ENCODE results near the gene SERPINA10. TPM values are rescaled to one million over a fixed set of nuclear protein-coding genes. Genes with fewer than 3 reads are reported as not detected.

Gene SERPINA10
- polyA plus RNA-seq, 1 experiment = not detected

DNA sequence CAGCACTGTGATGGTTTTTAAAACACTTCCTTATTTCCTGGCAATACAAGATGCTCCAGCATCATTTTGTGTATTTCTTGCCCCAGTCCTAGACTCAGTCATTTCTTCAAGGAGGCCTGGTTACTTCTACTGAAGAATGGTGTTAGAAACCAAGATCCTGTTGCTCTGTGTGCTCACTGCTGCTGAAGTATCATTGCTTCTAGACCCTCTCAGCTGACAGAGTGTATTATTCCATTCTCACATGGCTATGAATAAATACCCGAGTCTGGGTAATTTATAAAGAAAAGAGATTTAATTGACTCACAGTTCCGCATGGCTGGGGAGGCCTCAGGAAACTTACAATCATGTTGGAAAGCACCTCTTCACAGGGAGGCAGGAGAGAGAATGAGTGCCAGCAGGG, 45.0 kb upstream of the SERPINA10 start:
- Histone ChIP-seq H3K36me3 (ENCODE audit: control insufficient read depth, insufficient read depth, low read length) (no peaks in the 10 kb centered on the region), H3K4me3 (ENCODE audit: low read depth, low read length) (no peak overlapping the region), H3K27me3 (ENCODE audit: control insufficient read depth, insufficient read depth, low read length) (no peaks in the 10 kb centered on the region)
- POLR2A ChIA-PET = no interaction called here
- no peak for DNase-seq (ENCODE audit: low read depth)
- CTCF ChIA-PET = no interaction called here
- TF ChIP-seq CTCF (IDR thresholded peaks at IDR 0.05; ENCODE audit: insufficient read depth, low read depth, low read length) = no peak

DNA sequence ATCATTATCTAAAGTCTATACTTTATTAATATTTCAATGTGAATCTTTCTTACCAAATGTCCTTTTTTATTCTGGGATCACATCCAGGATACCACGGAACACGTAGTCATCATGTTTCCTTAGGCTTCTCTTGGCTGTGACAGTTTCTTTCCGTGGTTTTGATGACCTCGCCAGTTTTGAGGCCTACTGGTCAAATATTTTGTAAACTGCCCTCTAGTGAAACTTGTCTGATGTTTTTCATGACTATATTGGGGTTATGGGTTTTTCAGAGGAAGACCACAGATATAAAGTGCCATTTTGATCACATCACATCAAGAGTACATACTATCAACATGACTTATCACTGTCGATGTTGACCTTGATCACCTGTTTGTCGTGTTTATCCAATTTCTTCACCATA, 44.2 kb upstream of the SERPINA10 start:
- Histone ChIP-seq H3K27me3 (ENCODE audit: control insufficient read depth, insufficient read depth, low read length) (no peaks in the 10 kb centered on the region), H3K4me3 (ENCODE audit: low read depth, low read length) (no peak overlapping the region), H3K36me3 (ENCODE audit: control insufficient read depth, insufficient read depth, low read length) (no peaks in the 10 kb centered on the region)
- CTCF ChIA-PET = no interaction called here
- POLR2A ChIA-PET = no interaction called here
- DNase-seq (ENCODE audit: low read depth) = no peak
- no peak for TF ChIP-seq CTCF (IDR thresholded peaks at IDR 0.05; ENCODE audit: insufficient read depth, low read depth, low read length)

DNA sequence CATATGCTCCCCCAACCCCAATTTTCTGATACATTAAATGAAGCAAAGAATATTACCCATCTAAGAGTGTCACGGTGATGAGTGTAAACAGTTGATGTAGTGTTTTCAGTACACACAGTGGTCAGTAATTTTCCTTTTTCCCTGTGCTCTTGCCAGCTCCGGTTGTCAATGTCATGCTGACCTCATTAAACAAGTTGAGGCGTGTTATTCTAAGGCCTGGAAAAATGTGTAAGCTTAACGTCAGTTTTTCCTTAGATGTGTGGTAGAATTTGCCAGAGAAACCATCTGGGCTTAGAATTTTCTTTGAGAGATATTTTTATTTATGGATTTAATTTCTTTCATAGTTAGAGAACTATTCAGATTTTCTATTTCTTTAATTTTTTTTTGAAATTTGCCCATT, 41.8 kb upstream of the SERPINA10 start:
- TF ChIP-seq CTCF (IDR thresholded peaks at IDR 0.05; ENCODE audit: insufficient read depth, low read depth, low read length) = no peak
- no peaks in the 10 kb centered on the region for H3K36me3 ChIP-seq (ENCODE audit: control insufficient read depth, insufficient read depth, low read length)
- H3K27me3 ChIP-seq (ENCODE audit: control insufficient read depth, insufficient read depth, low read length) = no peaks in the 10 kb centered on the region
- H3K4me3 ChIP-seq (ENCODE audit: low read depth, low read length) = no peak overlapping the region
- ChIA-PET POLR2A (no interaction called here), CTCF (interaction anchor here (0.5 to 1.2 kb wide), 3 partner anchors 10 to 158 kb away, joined by 3 to 5 read pairs (median 3); no protein-coding TSS in a partner anchor)
- DNase-seq (ENCODE audit: low read depth) = no peak

GRCh38 chr14:94332587-94332986, 39.5 kb upstream of the SERPINA10 start:
- Histone ChIP-seq H3K4me3 (ENCODE audit: low read depth, low read length) (no peak overlapping the region), H3K27me3 (ENCODE audit: control insufficient read depth, insufficient read depth, low read length) (no peaks in the 10 kb centered on the region), H3K36me3 (ENCODE audit: control insufficient read depth, insufficient read depth, low read length) (no peaks in the 10 kb centered on the region)
- CTCF ChIA-PET = interaction anchor here (1.0 kb wide), 1 partner anchor 9 kb away, joined by 3 read pairs; the partner anchor contains the start of gene SERPINA6
- TF ChIP-seq CTCF (IDR thresholded peaks at IDR 0.05; ENCODE audit: insufficient read depth, low read depth, low read length) = no peak
- POLR2A ChIA-PET = no interaction called here
- no peak for DNase-seq (ENCODE audit: low read depth)

GRCh38 chr14:94332063-94332583, 39.1 kb upstream of the SERPINA10 start:
- Histone ChIP-seq H3K36me3 (ENCODE audit: control insufficient read depth, insufficient read depth, low read length) (no peaks in the 10 kb centered on the region), H3K27me3 (ENCODE audit: control insufficient read depth, insufficient read depth, low read length) (no peaks in the 10 kb centered on the region), H3K4me3 (ENCODE audit: low read depth, low read length) (no peak overlapping the region)
- DNase-seq (ENCODE audit: low read depth) = no peak
- ChIA-PET POLR2A (no interaction called here), CTCF (interaction anchor here (0.7 to 1.0 kb wide), 2 partner anchors 9 kb away, joined by 3 read pairs; partner anchors contain the start of gene SERPINA6)
- no peak for TF ChIP-seq CTCF (IDR thresholded peaks at IDR 0.05; ENCODE audit: insufficient read depth, low read depth, low read length)
